RWPE2 (cell line): ENCODE measurements around the gene ARHGAP40.
A peak's percentile ranks its signal among the peaks of the same experiment; 100 is the strongest.

ENCODE experiments used
- ATAC-seq: fragments of 200-7000 bp; cut with Tn5 transposase; 3 replicates; pipeline ENCODE4 v1.9.1; 2021; ENCODE audit warnings: low read depth
- DNase-seq: peaks from one replicate; pipeline ENCODE4 v3.0.0-alpha.2; 2020; ENCODE audit warnings: low spot score
- H3K27ac ChIP-seq: fragments of 450-650 bp; 2 replicates; pipeline ENCODE4 v1.5.1; 2017; ENCODE audit warnings: mild to moderate bottlenecking; ENCODE audit not compliant: poor library complexity, severe bottlenecking
- H3K27me3 ChIP-seq: fragments of 250-450 bp; sonication (Bioruptor Pico); 2 replicates; pipeline ENCODE4 v1.5.1; 2021; ENCODE audit warnings: mild to moderate bottlenecking, moderate library complexity; ENCODE audit not compliant: insufficient read depth, poor library complexity, severe bottlenecking
- H3K36me3 ChIP-seq: fragments of 250-450 bp; sonication (Bioruptor Pico); 2 replicates; pipeline ENCODE4 v1.5.1; 2020; ENCODE audit warnings: low read depth, mild to moderate bottlenecking, moderate library complexity
- H3K4me1 ChIP-seq: fragments of 250-450 bp; sonication (Bioruptor Pico); 2 replicates; pipeline ENCODE4 v1.5.1; 2021; ENCODE audit warnings: mild to moderate bottlenecking, moderate library complexity; ENCODE audit not compliant: insufficient read depth, poor library complexity, severe bottlenecking
- H3K4me3 ChIP-seq: fragments of 250-450 bp; sonication (Bioruptor Pico); 2 replicates; pipeline ENCODE4 v1.5.1; 2021; ENCODE audit warnings: mild to moderate bottlenecking, moderate library complexity; ENCODE audit not compliant: severe bottlenecking
- H3K9me3 ChIP-seq: fragments of 250-450 bp; sonication (Bioruptor Pico); 2 replicates; pipeline ENCODE4 v1.5.1; 2021; ENCODE audit warnings: mild to moderate bottlenecking, moderate library complexity; ENCODE audit not compliant: severe bottlenecking
- CTCF ChIP-seq: fragments of 450-650 bp; IDR thresholded peaks from one replicate; pipeline ENCODE4 v1.5.1; 2017; ENCODE audit warnings: mild to moderate bottlenecking, moderate library complexity; ENCODE audit not compliant: poor library complexity, severe bottlenecking

ARHGAP40 gene

DNA sequence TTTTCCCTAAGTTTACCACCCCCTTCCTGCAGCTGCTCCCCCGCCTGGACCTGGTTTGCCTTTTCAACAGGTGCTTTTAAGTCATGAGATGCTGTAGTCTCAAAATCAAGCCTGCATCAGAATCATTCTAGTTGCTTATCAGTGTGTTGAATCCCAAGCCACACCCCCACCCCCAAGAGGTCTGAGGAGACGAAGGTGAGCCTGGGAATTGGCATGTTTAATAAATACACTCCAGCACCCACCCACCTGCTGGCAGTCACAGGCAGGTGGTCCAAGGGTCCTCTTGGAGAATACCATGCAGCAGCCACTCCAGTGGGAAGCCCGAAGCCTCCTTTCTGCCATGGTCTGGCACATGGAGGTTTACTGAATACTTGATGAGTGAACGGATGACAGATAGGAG is 21.7 kb upstream of the ARHGAP40 start:
- Histone ChIP-seq H3K27ac (no peak overlapping the region), H3K4me3 (no peak overlapping the region), H3K9me3 (no peaks in the 10 kb centered on the region), H3K27me3 (no peaks in the 10 kb centered on the region), H3K4me1 (peaks cover 4% of the 10 kb centered on the region), H3K36me3 (peaks cover 22% of the 10 kb centered on the region)
- TF ChIP-seq CTCF, result no peak
- DNase-seq (no peak), ATAC-seq (no peak)

DNA sequence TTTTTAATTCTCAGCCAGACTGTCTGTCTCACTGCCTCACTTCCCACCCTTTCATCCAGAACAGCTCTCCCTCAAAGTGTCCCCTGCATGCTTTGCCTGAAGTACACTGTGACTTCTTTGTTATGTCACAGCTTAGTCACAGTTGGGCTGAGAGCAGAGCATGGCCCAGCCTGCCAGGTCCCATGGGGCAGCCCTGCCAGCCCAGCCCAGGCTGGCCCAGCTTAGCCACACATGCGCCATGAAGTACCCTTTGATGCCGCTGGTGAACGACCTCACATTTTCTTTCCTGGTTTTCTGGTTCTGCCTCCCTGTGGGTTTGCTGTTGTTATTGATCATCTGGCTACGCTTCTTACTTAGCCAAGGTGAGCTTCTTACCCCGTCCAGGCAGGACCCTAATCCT is 20.6 kb upstream of the ARHGAP40 start, which contains the start of gene ADIG:
Gene ADIG, plus strand, starts transcription at position 185 of the 400 bp plus-strand sequence. Its CDS starts 54 bp downstream, at position 239.
- no peak for TF ChIP-seq CTCF
- Histone ChIP-seq H3K27me3 (no peaks in the 10 kb centered on the region), H3K4me3 (no peak within 1 kb of the TSS), H3K9me3 (no peaks in the 10 kb centered on the region), H3K36me3 (peaks cover 11% of the 10 kb centered on the region), H3K27ac (no peak within 1 kb of the TSS), H3K4me1 (peaks cover 4% of the 10 kb centered on the region)
- ATAC-seq, result peak; percentile 30
- DNase-seq, result no peak

- no peak overlapping the region for H3K27ac ChIP-seq
- H3K9me3 ChIP-seq, result no peaks in the 10 kb centered on the region
- ATAC-seq (no peak), DNase-seq (no peak)
- H3K27me3 ChIP-seq, result no peaks in the 10 kb centered on the region
- H3K4me1 ChIP-seq, result peaks cover 4% of the 10 kb centered on the region
- TF ChIP-seq CTCF, result no peak
- H3K36me3 ChIP-seq, result peaks cover 2% of the 10 kb centered on the region
- H3K4me3 ChIP-seq, result no peak overlapping the region
These were observed 19.7 kb upstream of the ARHGAP40 start for GRCh38 chr20:38581830-38582358.

GRCh38 chr20:38583306-38583705 is 18.3 kb upstream of the ARHGAP40 start:
- TF ChIP-seq CTCF, result no peak
- Histone ChIP-seq H3K27me3 (no peaks in the 10 kb centered on the region), H3K4me1 (peaks cover 4% of the 10 kb centered on the region), H3K36me3 (no peaks in the 10 kb centered on the region), H3K27ac (no peak overlapping the region), H3K4me3 (no peak overlapping the region), H3K9me3 (no peaks in the 10 kb centered on the region)
- DNase-seq, result no peak
- ATAC-seq, result no peak

DNA sequence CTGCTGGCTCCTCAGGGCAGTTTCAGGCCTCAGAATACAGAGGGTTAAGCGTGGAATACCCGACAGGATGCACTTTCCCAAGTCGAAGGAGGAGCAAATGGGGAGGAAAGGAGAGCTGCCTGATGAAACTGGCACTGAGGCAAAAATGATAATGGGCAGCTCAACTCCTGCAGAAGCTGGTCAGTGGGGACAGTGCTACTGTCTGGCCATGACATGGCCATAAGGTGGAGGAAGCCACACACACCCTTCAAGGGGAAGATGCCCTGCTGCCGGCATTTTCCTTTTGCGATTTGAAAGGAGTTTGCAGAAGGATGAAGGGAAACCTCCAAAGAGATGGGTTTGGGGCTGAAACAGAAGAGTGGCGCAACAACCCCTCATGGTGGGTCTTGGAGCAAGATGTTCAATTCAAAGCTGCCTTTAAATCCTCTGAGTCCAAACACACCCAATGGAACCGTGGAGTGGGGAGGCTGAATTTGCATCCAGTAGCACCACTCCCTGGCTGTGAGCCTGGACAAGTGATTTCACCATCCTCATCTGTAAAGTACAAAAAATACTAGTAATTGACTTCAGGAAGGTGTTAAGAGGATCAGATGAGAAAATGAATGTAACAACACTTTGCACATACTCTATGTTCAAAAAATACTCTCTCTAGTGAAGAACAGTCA is 17.4 kb upstream of the ARHGAP40 start:
- Histone ChIP-seq H3K27me3 (no peaks in the 10 kb centered on the region), H3K27ac (no peak overlapping the region), H3K4me3 (no peak overlapping the region), H3K36me3 (no peaks in the 10 kb centered on the region), H3K9me3 (no peaks in the 10 kb centered on the region), H3K4me1 (peaks cover 4% of the 10 kb centered on the region)
- ATAC-seq, result no peak
- no peak for TF ChIP-seq CTCF
- DNase-seq, result no peak
